HepG2 (cell line): ENCODE results near the gene PDIA5. TPM values are rescaled to one million over a fixed set of nuclear protein-coding genes. Genes with fewer than 3 reads are reported as not detected.

ENCODE experiments used
- CREB3 ChIP-seq: sonication (generic); formaldehyde crosslinking; IDR thresholded peaks from 2 replicates; pipeline ENCODE4 v1.5.0; 2020; ENCODE audit warnings: missing genetic modification reagents
- DNMT3B ChIP-seq: conservative IDR thresholded peaks from 2 replicates; pipeline ENCODE4 v1.6.1; 2016; ENCODE audit warnings: missing biosample characterization, control low read depth
- EHMT2 ChIP-seq: fragments of 200-600 bp; sonication (generic); IDR thresholded peaks from 2 replicates; pipeline ENCODE4 v1.7.0; 2017; ENCODE audit warnings: antibody characterized with exemption, low read depth, low read length, borderline replicate concordance
- FIP1L1 ChIP-seq: fragments of 200-400 bp; formaldehyde crosslinking; IDR thresholded peaks from 2 replicates; pipeline ENCODE4 v1.6.1; 2018; ENCODE audit warnings: low read depth, mild to moderate bottlenecking, low read length, moderate library complexity, borderline replicate concordance; ENCODE audit not compliant: insufficient read depth
- IKZF1 ChIP-seq: fragments of 450-650 bp; IDR thresholded peaks from 2 replicates; pipeline ENCODE4 v1.7.1; 2016
- IRF9 ChIP-seq: sonication (generic); formaldehyde crosslinking; IDR thresholded peaks from 2 replicates; pipeline ENCODE4 v1.8.0; 2022; ENCODE audit warnings: missing genetic modification reagents, mild to moderate bottlenecking, borderline replicate concordance
- KMT2A ChIP-seq: sonication (generic); formaldehyde crosslinking; IDR thresholded peaks from 2 replicates; pipeline ENCODE4 v1.4.0; 2020; ENCODE audit warnings: missing genetic modification reagents
- NKX3-1 ChIP-seq: sonication (generic); formaldehyde crosslinking; IDR thresholded peaks from 2 replicates; pipeline ENCODE4 v1.5.0; 2020; ENCODE audit warnings: missing genetic modification reagents
- NR2F1 ChIP-seq, 2 experiments: fragments of 450-650 bp in 1 of 2; formaldehyde crosslinking in 1 of 2; IDR thresholded peaks; 2 replicates each; pipeline versions ENCODE4 v1.5.0 to v1.6.1; 2016 to 2020; ENCODE audit warnings: mild to moderate bottlenecking in 1 of 2, missing compliant biosample characterization in 1 of 2, missing genetic modification reagents in 1 of 2, moderate library complexity in 1 of 2
- PHF21A ChIP-seq: sonication (generic); formaldehyde crosslinking; IDR thresholded peaks from 2 replicates; pipeline ENCODE4 v1.5.0; 2020; ENCODE audit warnings: mild to moderate bottlenecking, missing genetic modification reagents
- RBAK ChIP-seq: sonication (generic); formaldehyde crosslinking; IDR thresholded peaks from 2 replicates; pipeline ENCODE4 v1.5.1; 2020; ENCODE audit warnings: mild to moderate bottlenecking, missing genetic modification reagents
- SMAD3 ChIP-seq: sonication (generic); formaldehyde crosslinking; IDR thresholded peaks from 2 replicates; pipeline ENCODE4 v1.4.0; 2020; ENCODE audit warnings: missing genetic modification reagents
- SMC3 ChIP-seq: IDR thresholded peaks from 2 replicates; pipeline ENCODE4 v1.6.1; 2011; ENCODE audit warnings: low read length, improper control_type of control experiment
- SOX13 ChIP-seq, 3 experiments: fragments of 450-650 bp in 1 of 3; sonication (generic) in 1 of 3; formaldehyde crosslinking in 1 of 3; IDR thresholded peaks in 2 of 3; conservative IDR thresholded peaks in 1 of 3; 2 replicates each; pipeline versions ENCODE4 v1.5.0 to v1.6.1; 2016 to 2020; ENCODE audit warnings: antibody characterized with exemption in 1 of 3, mild to moderate bottlenecking in 1 of 3, missing compliant biosample characterization in 1 of 3, missing genetic modification reagents in 1 of 3, moderate library complexity in 1 of 3
- SP5 ChIP-seq: IDR thresholded peaks from 2 replicates; pipeline ENCODE4 v1.6.1; 2016; ENCODE audit warnings: low read depth, borderline replicate concordance
- ZBTB43 ChIP-seq: sonication (generic); formaldehyde crosslinking; conservative IDR thresholded peaks from 2 replicates; pipeline ENCODE4 v1.4.0; 2020; ENCODE audit warnings: missing genetic modification reagents
- ZC3H4 ChIP-seq: sonication (generic); formaldehyde crosslinking; IDR thresholded peaks from 2 replicates; pipeline ENCODE4 v1.4.0; 2020; ENCODE audit warnings: missing genetic modification reagents, borderline replicate concordance
- ZFP36L1 ChIP-seq: sonication (generic); formaldehyde crosslinking; IDR thresholded peaks from 2 replicates; pipeline ENCODE4 v1.8.0; 2022; ENCODE audit warnings: mild to moderate bottlenecking, missing genetic modification reagents, moderate library complexity
- ZNF263 ChIP-seq: sonication (generic); formaldehyde crosslinking; IDR thresholded peaks from 2 replicates; pipeline ENCODE4 v1.4.0; 2020; ENCODE audit warnings: missing genetic modification reagents
- ZNF335 ChIP-seq: sonication (generic); formaldehyde crosslinking; IDR thresholded peaks from 2 replicates; pipeline ENCODE4 v1.4.0; 2020; ENCODE audit warnings: missing genetic modification reagents
- ZNF512B ChIP-seq: sonication (generic); formaldehyde crosslinking; IDR thresholded peaks from 2 replicates; pipeline ENCODE4 v1.5.1; 2020; ENCODE audit warnings: missing genetic modification reagents, mild to moderate bottlenecking, borderline replicate concordance
- ZNF766 ChIP-seq: sonication (generic); formaldehyde crosslinking; IDR thresholded peaks from 2 replicates; pipeline ENCODE4 v1.5.0; 2020; ENCODE audit warnings: missing genetic modification reagents, borderline replicate concordance
- polyA plus RNA-seq, 8 experiments: library from polyadenylated mRNA; depleted of rRNA in 3 of 8; stranded (reverse) in 7 of 8; unstranded in 1 of 8; fragments of >200 nt; fragmentation: Illumina TruSeq in 4 of 8; extraction: Trizol in 4 of 8; gene quantifications; 2 replicates each; pipeline versions ENCODE4 v1.2.1 to v1.2.3, GENCODE V29; 2011 to 2016; ENCODE audit warnings: low read depth in 4 of 8, missing spikeins in 1 of 8, mixed read lengths in 1 of 8; ENCODE audit not compliant: insufficient read depth in 1 of 8
- total RNA-seq, 5 experiments: library from RNA; depleted of rRNA; stranded (reverse); fragments of >200 nt; fragmentation: Illumina TruSeq; extraction: Trizol; gene quantifications; 2 replicates each; pipeline ENCODE4 v1.2.3, GENCODE V29; 2016; ENCODE audit warnings: low read depth in 1 of 5

Gene PDIA5
- total and polyA plus RNA-seq, 2 of the 13 experiments (the other 11 are each of a cell fraction or from before 2014, with no cell fraction given), result 51.3 to 74.3 TPM

GRCh38 chr3:123026565-123027291 lies 40.1 kb upstream of the PDIA5 start (continued):
- 0 out of 2 replicates have a peak, but pooled peaks have one; percentile 60 for TF ChIP-seq ZNF512B (CRISPR knock-in tag)
- TF ChIP-seq NR2F1 (CRISPR knock-in tag; IDR thresholded peaks at IDR 0.05), result no peak
- TF ChIP-seq SP5 (CRISPR knock-in tag), result peak; percentile 12; the same call in 1 of the 2 replicates
- TF ChIP-seq SOX13 (IDR thresholded peaks at IDR 0.05), result no peak
- TF ChIP-seq SOX13 (CRISPR knock-in tag; conservative IDR thresholded peaks at IDR 0.05 in 1 of 2, IDR thresholded peaks at IDR 0.05 in 1 of 2), result no peak
- no peak for TF ChIP-seq IKZF1
- TF ChIP-seq DNMT3B, result no peak
- TF ChIP-seq KMT2A (CRISPR knock-in tag), result no peak
- TF ChIP-seq NKX3-1 (CRISPR knock-in tag), result no peak
- TF ChIP-seq IRF9 (CRISPR knock-in tag), result peak; percentile 9; the same call in 1 of the 2 replicates
- TF ChIP-seq PHF21A (CRISPR knock-in tag), result no peak
- no peak for TF ChIP-seq EHMT2
- no peak for TF ChIP-seq SMC3
- no peak for TF ChIP-seq CREB3 (CRISPR knock-in tag)
- TF ChIP-seq ZNF335 (CRISPR knock-in tag), result no peak
- no peak for TF ChIP-seq RBAK (CRISPR knock-in tag)
- TF ChIP-seq ZNF263 (CRISPR knock-in tag), result no peak
- TF ChIP-seq ZBTB43 (CRISPR knock-in tag), result no peak
- TF ChIP-seq SMAD3, result no peak
- TF ChIP-seq ZFP36L1 (CRISPR knock-in tag), result no peak
- TF ChIP-seq ZNF766 (CRISPR knock-in tag), result no peak
- TF ChIP-seq ZC3H4 (CRISPR knock-in tag), result no peak
- no peak for TF ChIP-seq FIP1L1
